HG02798 (cell line): ENCODE data around the gene ATP6V0A4.
"Not testable (repeated sequence)": the region's sequence is repeated elsewhere in the genome, so short reads cannot be mapped to it uniquely, and the experiment has no call there.

ENCODE experiments used
- ATAC-seq: cut with Tn5 transposase; IDR thresholded peaks from one replicate; pipeline ENCODE4 v1.9.1; 2021; ENCODE audit warnings: mild to moderate bottlenecking; ENCODE audit not compliant: unreplicated experiment, poor library complexity

Gene ATP6V0A4

GRCh38 chr7:138753150-138753518, 44.9 kb downstream of the ATP6V0A4 start:
- no peak for ATAC-seq

DNA sequence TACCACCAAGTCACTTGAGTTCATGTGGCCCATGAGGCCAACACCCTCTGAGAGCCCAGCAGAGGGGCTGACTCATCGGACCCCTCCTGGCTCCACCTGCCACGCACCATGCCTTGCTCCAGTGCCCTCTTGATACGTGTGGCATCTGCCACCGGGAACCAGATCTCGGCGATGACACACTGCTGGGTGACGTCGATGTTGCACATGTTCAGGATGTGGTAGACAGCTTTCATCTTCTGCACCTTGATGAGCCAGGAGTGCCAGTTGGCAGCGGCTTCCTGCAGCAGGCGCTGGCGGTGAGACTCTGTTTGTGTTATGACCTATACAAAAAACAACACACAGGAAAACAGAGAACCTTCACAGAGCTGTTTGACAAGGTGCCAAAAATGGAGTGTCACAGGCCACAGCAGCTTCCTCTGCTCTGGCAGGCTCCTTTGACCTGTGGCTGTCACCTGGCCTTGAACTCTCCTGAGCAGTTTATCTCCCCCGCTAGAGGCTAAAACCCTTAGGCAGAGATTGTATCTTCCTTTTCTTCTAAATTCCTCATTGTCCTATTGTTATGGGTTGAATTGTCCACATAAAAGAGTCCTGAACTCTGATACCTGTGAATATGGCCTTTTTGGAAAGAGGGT, 45.4 kb downstream of the ATP6V0A4 start:
- ATAC-seq: peak; percentile 72

DNA sequence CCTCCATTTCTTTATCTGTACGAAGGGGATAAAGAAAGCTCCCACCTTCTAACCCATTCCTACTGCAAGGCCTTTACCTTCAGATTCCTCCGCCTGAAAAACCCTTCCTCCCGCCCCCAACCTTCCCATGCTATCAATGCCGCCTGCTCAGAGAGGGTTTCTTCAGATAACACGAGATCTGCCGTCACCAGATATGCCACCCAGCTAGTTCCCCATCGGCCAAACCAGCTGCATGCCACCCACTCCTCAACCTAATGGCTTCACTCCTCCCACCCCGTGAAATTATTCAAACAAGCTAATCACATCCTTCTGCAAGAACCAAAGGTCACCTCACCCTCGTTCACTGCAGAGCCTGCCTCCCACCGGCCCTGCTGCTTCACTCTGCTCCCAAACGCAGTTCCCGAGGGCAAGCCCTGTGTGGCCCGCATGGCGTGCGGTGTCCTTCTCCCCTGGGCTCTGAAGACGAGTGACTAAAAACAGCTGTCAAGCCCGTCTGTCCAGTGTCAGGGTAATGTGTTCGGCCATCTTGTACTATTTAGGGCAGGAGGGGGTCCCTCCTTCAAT, 47.0 kb downstream of the ATP6V0A4 start:
- no peak for ATAC-seq

DNA sequence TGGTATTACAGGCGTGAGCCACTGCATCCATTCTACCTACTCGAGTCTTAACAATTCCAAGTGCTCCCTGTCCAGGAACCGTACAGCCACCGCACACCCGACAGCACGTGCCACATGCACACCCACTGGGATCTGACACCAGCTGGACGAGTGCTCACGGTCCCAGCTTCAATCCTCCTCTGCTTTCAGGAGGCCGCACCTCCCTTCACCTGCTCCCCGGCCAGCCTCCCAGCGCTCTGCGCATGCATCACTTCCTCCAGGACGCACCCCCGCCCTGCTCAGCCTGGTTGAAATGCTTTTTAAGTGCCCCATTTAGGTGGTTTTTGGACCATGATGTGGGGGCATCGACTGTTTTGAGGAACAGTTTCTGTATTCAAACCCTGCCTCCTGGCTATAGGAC, 47.5 kb downstream of the ATP6V0A4 start:
- ATAC-seq: no peak

DNA sequence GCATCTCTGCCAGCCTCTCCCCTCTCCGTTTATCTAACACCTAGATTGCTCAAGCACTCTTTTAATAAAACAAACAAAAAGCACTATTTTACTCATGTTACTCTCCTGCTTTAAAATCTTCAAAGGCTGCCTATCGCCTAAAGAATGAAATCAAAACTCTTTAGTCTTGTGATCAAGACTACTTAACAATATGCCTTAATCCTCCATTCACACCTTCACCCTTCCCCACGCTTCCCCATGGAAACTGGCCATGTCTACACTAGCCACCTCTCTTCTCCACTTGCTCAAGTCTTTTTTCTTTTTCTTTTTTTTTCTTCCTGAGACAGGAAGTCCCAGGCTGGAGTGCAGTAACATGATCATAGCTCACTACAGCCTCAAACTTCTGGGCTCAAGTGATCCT, 48.0 kb downstream of the ATP6V0A4 start:
- ATAC-seq: no peak

GRCh38 chr7:138748666-138749065, 49.3 kb downstream of the ATP6V0A4 start:
- ATAC-seq: no peak

- ATAC-seq: no peak
These were observed 51.9 kb downstream of the ATP6V0A4 start for GRCh38 chr7:138746073-138746472.

GRCh38 chr7:138745189-138745588, 52.8 kb downstream of the ATP6V0A4 start:
- ATAC-seq: no peak

GRCh38 chr7:138741453-138741735, 56.6 kb downstream of the ATP6V0A4 start:
- ATAC-seq: no peak

DNA sequence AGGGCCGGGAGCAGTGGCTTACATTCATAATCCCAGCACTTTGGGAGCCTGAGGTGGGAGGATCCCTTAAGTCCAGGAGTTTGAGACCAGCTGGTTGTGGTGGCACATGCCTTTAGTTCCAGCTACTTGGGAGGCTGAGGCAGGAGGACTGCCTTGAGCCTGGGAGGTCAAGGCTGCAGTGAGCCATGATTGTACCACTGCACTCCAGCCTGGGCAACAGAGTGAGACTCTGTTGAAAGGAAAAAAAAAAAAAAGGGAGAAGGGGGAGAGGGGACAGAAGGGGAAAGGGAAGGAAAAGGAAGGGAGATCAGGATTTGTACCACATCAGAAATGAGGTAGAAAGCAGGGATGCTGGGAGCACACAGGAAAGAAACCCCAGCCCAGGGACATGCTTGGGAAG, 58.1 kb downstream of the ATP6V0A4 start:
- no peak for ATAC-seq

DNA sequence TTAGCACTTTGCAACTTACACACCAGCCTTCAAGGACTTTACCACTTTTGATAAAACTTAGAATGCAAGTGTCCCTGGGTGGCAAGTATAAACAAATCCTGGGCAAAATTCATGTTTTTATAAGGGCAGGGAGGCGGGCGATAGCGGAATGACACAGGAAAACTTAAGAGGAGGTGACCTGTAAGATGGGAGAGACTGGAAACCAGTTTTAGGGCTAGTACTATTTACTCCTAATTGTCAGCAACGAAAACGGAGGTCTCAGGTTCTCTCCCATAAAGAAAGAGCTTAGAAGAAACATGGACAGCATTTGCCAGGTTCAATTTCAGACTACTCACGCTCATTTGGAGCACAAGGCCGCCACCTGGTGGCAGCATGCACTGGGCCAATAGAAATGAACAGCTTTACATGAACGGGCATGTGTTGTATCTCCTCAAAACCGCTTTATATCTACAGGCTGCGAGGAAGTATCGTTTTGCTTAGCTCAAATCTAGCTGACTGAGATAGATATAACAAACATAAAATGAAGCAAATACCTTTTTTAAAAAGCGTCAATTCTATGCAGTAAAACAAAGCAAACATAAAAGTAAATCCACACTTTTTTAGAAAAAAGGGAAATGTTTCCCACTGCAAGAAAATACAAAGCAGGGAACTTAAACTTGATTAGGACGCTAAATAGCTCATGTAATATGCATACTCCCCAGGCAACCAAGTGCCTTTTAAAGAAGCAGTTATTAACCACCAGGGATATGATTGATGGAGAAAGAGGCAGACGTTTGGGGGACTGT, 59.3 kb downstream of the ATP6V0A4 start:
- peak; percentile 87 for ATAC-seq

GRCh38 chr7:138738114-138738513, 59.9 kb downstream of the ATP6V0A4 start:
- ATAC-seq: no peak

DNA sequence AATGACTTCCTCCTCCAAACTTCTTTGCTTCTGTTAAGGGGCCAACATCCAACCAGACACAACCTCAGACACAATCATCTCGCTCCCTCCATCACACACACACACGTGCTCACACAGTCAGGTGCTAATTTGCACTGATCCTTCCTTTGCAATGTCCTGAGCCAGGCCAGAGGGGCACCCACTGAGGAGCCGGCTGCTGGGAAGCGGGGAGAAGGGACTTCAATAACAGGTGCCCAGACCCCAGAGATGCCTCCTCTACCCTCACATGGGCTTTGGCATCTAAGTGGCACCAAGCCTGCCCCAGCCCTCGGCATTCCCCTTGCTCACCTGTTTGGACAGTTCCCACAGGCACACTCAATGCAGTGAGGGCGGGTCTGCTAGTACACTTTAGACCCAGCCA, 62.6 kb downstream of the ATP6V0A4 start:
- ATAC-seq: no peak

DNA sequence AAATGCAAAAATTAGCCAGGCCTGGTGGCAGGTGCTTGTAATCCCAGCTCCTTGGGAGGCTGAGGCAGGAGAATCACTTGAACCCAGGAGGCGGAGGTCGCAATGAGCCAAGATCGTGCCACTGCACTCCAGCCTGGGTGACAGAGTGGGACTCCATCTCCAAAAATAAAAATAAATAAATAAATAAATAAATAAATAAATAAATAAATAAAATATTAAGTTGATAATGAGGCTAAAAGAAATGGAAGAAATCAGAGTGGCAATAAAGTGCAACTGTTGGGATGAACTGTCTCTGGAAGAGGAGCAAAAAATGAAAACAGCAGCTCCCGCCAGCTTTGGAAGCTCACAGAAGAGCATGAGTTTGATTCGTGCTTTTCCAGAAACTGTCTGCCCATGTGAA, 66.3 kb downstream of the ATP6V0A4 start:
- not testable (repeated sequence) for ATAC-seq

GRCh38 chr7:138729444-138729843, 68.6 kb downstream of the ATP6V0A4 start:
- ATAC-seq: no peak

DNA sequence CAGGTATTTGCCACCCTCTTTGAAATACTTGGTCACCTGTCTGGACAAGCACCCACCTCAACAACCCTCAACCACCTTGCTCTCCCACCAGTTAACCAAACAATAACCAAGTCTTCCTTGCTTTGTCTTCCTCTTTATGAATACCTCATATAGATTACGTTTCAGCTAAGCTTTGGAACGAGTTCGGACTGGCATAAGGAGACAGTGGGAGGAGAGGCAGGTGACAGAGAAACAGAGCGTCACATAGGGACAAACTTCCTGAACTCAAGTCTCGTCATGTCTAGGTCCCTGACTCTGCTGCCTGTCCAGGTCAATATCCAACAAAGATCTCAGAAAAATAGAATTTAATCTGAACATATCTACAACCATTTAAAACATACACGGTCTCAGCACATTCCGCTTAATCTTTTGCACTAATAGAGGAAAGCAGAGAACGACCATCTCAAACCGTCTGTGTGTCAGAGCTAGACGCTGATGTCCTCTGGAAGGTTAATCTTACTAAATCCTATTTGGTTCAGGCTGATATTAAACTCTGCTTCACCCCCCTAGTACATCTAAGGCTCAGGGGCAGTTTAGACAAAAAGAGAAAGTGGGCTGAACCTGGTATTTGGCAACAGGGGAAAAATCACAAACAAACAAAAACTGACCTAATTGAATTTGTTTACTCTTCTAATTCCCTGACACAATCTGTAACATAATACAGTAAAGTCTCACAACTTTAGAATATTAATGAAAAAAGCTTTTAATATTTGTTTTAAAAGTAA, 70.5 kb downstream of the ATP6V0A4 start:
- no peak for ATAC-seq

- no peak for ATAC-seq
These were observed 71.7 kb downstream of the ATP6V0A4 start for GRCh38 chr7:138726288-138726687.

- no peak for ATAC-seq
These were observed 77.7 kb downstream of the ATP6V0A4 start for GRCh38 chr7:138720286-138720685.

- ATAC-seq: no peak
These were observed 81.1 kb downstream of the ATP6V0A4 start for GRCh38 chr7:138716889-138717288.

DNA sequence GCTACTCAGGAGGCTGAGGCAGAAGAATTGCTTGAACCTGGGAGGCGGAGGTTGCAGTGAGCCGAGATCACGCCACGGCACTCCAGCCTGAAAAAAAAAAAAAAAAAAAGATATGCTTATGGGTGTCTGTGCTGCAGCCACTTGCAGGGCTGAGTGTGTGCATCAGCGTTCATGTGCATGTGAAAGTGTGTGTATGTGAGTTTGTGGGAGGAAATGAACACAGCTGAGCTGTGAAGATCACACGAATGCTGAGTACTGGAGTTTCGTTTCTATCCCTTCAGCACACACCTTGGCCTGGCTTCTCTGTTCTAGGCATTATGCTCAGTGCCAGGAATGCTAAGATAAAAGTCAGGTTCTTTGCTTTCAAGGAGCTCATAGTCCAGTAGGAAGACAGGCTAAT, 84.8 kb downstream of the ATP6V0A4 start:
- ATAC-seq: no peak

DNA sequence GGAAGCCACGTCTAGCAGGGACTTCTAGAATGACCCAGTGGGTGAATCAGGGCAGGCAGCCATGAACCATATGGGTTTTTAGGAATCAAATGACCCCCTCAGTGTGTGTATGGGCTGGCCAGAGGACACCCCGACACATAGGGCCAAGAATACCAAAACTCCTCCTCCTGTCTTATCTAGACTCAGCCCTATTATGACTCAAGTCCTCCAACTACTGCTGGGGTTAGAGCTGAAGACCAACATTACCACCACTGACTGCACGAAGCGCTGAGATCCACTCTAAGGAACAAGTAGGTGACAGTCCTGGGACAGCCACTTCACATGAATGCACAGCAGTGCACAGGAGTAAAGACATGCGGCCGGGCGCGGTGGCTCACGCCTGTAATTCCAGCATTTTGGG, 85.3 kb downstream of the ATP6V0A4 start:
- ATAC-seq: no peak
